Prostate gland (tissue), 2 donors: ENCODE data around the gene UBR3.

Experiments used
- POLR2A ChIP-seq: fragments of 450-650 bp; IDR thresholded peaks from one replicate; pipeline ENCODE4 v1.6.1; 2016; ENCODE audit warnings: antibody characterized with exemption, mild to moderate bottlenecking
- TF ChIP-seq, protein P1 (sequence below), 4 experiments: fragments of 200-600 bp in 2 of 4; fragments of 450-650 bp in 2 of 4; sonication (generic) in 2 of 4; IDR thresholded peaks; 1 replicate in 3 of 4; 2 replicates in 1 of 4; pipeline ENCODE4 v1.5.1; 2016 to 2019; ENCODE audit warnings: antibody characterized with exemption in 4 of 4, mild to moderate bottlenecking in 2 of 4, moderate library complexity in 2 of 4

- TF ChIP-seq, protein P1, sequence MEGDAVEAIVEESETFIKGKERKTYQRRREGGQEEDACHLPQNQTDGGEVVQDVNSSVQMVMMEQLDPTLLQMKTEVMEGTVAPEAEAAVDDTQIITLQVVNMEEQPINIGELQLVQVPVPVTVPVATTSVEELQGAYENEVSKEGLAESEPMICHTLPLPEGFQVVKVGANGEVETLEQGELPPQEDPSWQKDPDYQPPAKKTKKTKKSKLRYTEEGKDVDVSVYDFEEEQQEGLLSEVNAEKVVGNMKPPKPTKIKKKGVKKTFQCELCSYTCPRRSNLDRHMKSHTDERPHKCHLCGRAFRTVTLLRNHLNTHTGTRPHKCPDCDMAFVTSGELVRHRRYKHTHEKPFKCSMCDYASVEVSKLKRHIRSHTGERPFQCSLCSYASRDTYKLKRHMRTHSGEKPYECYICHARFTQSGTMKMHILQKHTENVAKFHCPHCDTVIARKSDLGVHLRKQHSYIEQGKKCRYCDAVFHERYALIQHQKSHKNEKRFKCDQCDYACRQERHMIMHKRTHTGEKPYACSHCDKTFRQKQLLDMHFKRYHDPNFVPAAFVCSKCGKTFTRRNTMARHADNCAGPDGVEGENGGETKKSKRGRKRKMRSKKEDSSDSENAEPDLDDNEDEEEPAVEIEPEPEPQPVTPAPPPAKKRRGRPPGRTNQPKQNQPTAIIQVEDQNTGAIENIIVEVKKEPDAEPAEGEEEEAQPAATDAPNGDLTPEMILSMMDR (IDR thresholded peaks at IDR 0.05): no peak
- TF ChIP-seq POLR2A: no peak
Measured at GRCh38 chr2:170052151-170052550, 224.9 kb downstream of the UBR3 start.
